ENCODE results near the gene PLEKHA4.

The PLEKHA4 gene

GRCh38 chr19:48835734-48836088, 32.7 kb downstream of the PLEKHA4 start:
- DNase-seq (ENCODE audit: extremely low read depth in 1 of 2, low read depth in 1 of 2) = peak; percentile 77 to 93

DNA sequence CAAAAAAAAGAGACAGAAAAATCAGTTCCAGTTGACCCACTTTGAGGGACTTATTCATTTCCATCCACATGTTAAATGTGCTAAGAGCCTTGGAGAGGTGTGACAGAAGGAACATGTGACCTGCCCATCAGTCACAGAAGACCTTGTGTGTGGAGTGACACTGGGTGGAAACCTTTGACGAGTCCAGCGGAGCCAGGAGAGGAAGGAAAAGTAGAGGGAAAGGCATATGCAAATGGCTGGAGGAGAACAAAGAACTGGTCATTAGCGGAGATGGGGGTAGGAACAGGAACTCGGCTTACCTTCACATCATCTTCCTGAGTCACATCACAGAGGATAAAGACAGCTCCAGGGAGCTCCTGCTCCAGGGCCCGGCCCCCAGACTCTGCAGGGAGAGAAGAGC, 34.4 kb downstream of the PLEKHA4 start:
- DNase-seq (ENCODE audit: extremely low read depth in 1 of 2, low read depth in 1 of 2) = no peak

DNA sequence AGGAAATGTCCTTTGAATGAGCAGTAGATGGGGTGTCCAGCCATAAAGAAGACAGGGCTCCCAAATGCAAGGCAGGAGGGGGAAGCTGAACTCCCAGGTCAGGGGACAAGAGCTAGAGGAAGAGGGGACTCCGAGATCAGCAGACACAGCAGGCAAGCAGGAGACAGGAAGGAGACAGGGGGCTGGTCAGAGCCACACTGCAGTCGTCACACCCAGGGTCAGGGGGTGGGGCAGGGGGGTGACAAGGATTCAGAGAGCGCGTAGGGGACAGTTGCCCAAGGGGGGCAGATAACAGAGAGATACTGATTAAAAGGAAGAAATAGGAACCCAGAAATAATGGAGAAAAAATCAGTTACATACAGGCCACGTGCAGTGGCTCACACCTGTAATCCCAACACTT, 35.4 kb downstream of the PLEKHA4 start:
- DNase-seq (ENCODE audit: extremely low read depth in 1 of 2, low read depth in 1 of 2) = no peak

DNA sequence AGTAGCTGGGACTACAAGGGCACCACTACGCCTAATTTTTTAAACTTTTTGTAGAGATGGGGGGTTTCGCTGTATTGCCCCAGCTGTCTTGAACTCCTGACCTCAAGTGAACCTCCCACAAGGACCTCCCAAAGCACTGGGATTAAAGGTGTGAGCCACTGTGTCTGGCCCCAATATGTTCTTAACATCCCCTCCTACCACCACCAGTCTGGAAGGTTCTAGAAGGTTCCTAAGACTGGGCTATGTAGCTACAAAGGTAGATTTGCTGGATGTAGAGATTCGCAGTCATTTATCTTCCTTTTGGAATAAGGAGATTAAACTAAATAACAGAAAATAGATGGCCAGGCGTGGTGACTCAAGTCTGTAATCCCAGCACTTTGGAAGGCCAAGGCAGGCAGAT, 37.5 kb downstream of the PLEKHA4 start:
- no peak for DNase-seq (ENCODE audit: extremely low read depth in 1 of 2, low read depth in 1 of 2)

GRCh38 chr19:48830088-48830487, 38.3 kb downstream of the PLEKHA4 start:
- no peak for DNase-seq (ENCODE audit: extremely low read depth in 1 of 2, low read depth in 1 of 2)

- DNase-seq (ENCODE audit: extremely low read depth in 1 of 2, low read depth in 1 of 2) = no peak
Observed at GRCh38 chr19:48826606-48827020, 41.8 kb downstream of the PLEKHA4 start.

GRCh38 chr19:48822514-48822913, 45.9 kb downstream of the PLEKHA4 start:
- DNase-seq (ENCODE audit: extremely low read depth in 1 of 2, low read depth in 1 of 2) = no peak

DNA sequence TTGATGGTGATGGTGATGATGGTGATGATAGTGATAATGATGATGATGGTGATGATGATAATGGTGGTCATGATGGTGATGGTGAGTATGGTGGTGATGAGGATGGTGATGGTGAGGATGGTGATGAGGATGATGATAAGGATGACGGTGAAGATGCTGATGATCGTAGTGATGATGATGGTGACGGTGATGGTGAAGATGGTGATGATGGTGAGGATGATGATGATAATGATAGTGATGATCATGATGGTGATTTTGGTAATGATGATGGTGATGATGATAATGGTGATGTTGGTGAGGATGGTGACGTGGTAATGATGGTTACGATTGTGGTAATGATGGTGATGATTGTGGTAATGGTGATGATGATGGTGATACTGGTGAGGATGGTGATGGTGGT, 46.8 kb downstream of the PLEKHA4 start:
- DNase-seq (ENCODE audit: extremely low read depth in 1 of 2, low read depth in 1 of 2) = no peak

DNA sequence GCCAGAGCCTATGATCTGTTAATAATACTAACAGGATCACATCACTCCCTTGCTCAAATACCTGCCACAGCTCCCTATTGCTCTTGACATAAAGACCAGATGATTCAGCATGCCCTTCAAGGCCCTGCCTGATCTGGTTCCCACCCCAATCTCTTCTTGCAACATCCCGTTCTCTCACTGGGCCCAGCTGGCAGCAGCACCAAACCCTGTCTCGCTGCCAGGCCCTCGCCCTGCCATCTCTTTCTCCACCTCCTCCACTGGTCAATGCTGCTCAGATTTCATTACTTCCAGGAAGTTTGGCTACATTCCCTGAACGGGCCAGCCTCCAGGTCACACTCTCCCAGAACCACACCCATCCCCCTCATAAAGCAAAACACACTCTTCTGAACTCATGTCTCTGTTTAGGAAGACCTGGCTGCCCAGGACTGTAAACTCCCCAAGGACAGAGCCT, 49.0 kb downstream of the PLEKHA4 start:
- no peak for DNase-seq (ENCODE audit: extremely low read depth in 1 of 2, low read depth in 1 of 2)

- no peak for DNase-seq (ENCODE audit: extremely low read depth in 1 of 2, low read depth in 1 of 2)
Observed at GRCh38 chr19:48818234-48818820, 50.1 kb downstream of the PLEKHA4 start.

DNA sequence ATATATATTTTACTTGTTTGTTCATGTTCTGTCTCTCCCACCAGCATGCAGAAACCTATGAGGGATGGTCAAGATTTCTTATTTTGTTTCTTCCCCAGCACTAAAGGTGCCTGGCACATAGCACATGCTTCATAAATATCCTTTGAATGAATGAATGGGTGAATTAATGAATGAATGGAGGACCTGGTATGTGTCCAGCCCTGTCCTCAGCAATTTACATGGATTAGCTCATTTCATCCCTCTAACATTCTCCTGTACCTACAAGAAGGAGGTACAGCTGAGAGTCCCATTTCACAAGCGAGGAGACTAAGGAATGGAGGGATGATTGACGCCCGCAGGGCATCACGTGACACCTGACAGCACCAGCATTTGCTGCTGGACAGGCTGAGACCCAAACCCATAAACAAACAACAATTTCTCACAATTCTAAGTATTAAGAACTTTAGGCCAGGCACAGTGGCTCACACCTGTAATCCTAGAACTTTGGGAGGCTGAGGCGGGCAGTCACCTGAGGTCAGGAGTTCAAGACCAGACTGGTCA, 50.8 kb downstream of the PLEKHA4 start:
- DNase-seq (ENCODE audit: extremely low read depth in 1 of 2, low read depth in 1 of 2) = no peak

DNA sequence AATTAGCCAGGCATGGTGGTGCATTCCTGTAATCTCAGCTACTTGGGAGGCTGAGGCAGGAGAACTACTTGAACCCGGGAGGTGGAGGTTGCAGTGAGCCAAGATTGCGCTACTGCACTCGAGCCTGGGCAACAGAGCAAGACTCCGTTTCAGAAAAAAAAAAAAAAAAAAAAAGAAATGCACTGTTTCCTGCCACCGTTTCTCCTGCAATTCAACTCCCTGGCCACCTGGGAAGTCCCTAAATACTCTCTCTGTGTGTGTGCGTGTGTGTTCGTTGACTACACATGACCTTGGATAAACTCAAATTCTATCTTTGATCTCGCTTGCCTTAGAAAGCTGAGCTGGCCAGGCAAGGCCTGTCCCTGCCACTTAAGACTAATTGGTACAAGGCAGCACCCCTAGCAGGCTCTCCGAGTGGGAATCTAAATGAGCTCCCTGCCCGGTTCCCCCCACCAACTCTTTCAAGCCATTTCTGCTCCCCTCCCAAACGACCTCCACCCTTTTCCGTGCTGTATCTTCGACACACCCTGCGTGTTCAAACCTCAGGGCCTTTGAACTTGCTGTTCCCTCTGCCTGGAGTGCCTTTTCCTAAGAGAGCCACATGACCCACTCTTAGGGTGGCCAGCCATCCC, 52.4 kb downstream of the PLEKHA4 start:
- DNase-seq (ENCODE audit: extremely low read depth in 1 of 2, low read depth in 1 of 2) = no peak

- no peak for DNase-seq (ENCODE audit: extremely low read depth in 1 of 2, low read depth in 1 of 2)
Observed at GRCh38 chr19:48814895-48815294, 53.5 kb downstream of the PLEKHA4 start.

GRCh38 chr19:48813123-48813913, 55.1 kb downstream of the PLEKHA4 start:
- DNase-seq (ENCODE audit: extremely low read depth in 1 of 2, low read depth in 1 of 2) = no peak

DNA sequence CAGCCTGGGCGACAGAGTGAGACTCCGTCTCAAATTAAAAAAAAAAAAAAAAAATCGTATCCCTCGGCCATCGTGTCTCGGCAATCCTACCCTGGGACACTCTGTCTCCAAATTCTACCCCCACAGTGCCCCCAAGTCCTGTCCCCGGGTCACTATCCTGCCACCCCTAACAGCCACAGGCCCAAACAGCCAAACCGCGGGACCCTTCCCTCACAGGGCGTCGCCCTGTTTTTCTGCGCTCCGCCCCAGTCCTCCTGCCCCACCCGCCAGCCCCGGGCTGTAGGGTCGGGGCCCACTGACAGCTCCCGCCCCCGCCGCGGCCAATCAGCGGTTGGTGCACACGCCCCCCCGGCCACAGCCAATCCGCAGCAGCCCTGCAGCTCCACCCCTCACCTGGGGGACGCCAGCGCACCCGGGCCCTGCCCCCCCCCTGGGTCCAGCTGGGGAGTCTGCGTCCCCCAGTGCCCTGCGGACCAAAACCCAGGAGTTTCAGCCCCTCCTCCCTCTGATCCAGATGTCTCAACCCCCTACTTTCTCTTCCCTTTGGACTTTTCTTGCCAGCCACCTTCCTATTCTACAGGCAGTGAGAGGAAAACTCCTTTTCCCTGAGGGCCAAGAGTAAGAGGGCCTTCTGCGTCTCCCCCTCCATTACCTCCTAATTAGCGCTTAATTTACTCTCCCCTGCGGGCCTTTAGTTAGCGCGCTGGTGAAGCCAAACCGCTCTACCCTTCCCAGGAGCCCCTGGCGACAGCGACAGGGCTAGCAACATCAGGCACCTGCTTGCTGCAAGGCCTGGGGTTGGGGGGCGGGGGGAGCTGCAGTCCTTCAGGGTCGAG, 56.1 kb downstream of the PLEKHA4 start:
- DNase-seq (ENCODE audit: extremely low read depth in 1 of 2, low read depth in 1 of 2) = peak; percentile 49 to 74

DNA sequence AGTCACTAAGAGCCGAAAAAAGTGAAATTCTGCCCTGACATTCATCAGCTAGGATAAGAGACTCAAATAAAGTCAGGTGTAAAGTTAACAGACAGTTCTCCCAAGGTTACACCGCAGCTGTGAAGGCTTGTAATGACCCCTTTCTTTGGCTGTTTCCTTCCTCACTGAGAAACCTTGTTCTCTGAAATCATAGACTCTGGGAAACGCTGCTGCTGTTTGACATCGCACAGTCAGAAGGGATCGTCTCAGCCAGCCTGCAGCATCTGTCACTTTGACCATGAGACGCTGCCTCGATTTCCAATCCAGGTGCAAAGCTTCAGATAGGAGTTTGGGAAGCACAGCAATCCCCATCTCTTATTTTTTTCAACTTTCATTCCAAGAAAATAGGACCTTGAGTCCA, 58.3 kb downstream of the PLEKHA4 start:
- no peak for DNase-seq (ENCODE audit: extremely low read depth in 1 of 2, low read depth in 1 of 2)

DNA sequence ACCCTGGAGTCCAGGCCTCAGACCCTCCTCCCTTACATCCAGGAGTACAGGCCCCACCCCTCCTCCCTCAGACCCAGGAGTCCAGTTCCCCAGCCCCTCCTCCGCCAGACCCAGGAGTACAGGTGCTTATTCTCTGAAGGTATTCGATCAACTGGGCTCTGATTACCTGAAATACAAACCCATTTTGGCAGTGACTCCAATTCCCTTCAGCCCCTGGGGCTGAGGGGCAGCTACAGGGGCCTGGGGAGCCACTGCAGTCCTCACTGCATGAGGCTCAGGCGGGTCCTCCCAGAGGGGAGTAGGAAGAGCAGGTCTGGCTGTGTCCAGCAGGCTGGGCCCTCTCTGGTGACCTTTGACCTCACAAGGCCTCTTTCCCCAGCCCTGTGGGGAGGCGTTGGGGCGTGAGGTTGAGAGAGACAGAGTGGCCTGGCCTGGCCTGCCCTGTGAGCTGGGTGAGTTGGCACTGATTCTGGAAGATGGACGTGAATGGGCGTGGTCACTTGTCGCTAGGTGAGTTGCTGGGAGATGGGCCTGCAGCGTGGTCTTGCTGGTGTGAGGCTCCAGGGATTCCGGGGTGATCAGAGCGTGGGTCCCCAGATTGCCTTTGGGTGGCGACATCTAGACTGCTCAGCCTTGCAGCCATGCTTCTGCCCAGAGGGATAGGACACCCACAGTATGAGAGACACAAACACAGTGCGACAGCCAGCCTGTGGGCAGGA, 60.7 kb downstream of the PLEKHA4 start:
- DNase-seq (ENCODE audit: extremely low read depth in 1 of 2, low read depth in 1 of 2) = no peak

DNA sequence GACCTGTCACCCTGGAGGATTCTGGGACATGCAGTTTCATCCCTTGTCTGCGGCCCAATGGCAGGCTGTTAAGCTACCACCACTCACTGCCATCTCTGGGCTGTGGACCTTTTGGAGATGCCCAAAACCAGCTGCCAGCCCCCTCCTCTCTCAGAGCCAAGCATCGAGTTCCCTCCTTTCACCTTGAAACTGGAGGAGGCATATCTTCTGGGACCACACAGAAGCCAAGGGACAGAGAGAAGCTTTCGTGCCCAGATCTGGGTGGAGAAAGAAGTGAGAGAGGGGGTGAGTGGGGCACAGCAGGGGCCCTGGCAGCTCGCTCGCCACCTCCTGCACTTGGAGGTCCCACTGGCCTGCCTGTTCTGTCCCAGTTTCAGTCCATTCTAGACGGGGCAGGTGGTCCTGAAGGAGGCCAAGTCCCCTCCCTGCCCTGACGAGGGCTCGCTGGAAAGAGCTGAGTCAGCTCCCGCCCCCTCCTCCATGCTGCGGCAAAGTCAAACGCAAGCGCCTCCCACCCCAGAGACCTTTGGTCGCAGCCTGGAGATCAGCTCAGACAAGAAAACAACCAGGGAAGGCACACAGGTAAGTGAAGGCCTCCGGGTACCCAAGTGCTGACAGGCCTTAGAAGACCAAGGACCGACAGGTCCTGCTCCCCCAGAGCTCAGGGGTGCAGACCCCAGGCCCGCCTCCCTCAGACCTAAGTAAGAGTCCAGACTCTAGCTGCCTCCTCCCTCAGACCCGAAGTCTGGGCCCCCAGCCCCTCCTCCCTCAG, 61.4 kb downstream of the PLEKHA4 start:
- DNase-seq (ENCODE audit: extremely low read depth in 1 of 2, low read depth in 1 of 2) = no peak

DNA sequence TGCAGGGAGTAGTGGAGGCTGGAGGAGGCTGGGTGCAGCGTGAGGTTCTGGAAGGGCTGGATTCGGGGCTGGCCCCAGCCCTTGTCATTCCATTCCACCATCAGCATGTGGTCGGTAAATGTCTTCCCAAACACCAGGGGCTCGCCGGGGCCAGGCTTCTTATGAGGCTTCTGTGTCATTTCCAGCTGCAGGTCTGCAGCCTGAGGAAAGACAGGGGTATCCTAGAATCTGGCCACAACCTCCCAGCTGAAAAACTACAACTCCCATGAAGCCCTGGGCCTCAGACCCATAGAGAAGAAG, 61.9 kb downstream of the PLEKHA4 start:
- DNase-seq (ENCODE audit: extremely low read depth in 1 of 2, low read depth in 1 of 2) = no peak

GRCh38 chr19:48805452-48805851, 63.0 kb downstream of the PLEKHA4 start:
- no peak for DNase-seq (ENCODE audit: extremely low read depth in 1 of 2, low read depth in 1 of 2)

All from stimulated activated CD8-positive, alpha-beta memory T cell treated with anti-CD3 and anti-CD28 coated beads, Interleukin-7, amount 100 ng/mL, for 48 hours (primary cell).